Germinal center (tissue), 1 donor: ENCODE measurements around the gene RAPGEF1.
A peak's percentile ranks its signal among the peaks of the same experiment; 100 is the strongest.
"Not testable (repeated sequence)": the region's sequence is repeated elsewhere in the genome, so short reads cannot be mapped to it uniquely, and the experiment has no call there.

Experiments used
- DNase-seq: peaks from one replicate; pipeline ENCODE4 v3.0.0; 2012; ENCODE audit warnings: mixed read lengths, low spot score

RAPGEF1 gene

DNA sequence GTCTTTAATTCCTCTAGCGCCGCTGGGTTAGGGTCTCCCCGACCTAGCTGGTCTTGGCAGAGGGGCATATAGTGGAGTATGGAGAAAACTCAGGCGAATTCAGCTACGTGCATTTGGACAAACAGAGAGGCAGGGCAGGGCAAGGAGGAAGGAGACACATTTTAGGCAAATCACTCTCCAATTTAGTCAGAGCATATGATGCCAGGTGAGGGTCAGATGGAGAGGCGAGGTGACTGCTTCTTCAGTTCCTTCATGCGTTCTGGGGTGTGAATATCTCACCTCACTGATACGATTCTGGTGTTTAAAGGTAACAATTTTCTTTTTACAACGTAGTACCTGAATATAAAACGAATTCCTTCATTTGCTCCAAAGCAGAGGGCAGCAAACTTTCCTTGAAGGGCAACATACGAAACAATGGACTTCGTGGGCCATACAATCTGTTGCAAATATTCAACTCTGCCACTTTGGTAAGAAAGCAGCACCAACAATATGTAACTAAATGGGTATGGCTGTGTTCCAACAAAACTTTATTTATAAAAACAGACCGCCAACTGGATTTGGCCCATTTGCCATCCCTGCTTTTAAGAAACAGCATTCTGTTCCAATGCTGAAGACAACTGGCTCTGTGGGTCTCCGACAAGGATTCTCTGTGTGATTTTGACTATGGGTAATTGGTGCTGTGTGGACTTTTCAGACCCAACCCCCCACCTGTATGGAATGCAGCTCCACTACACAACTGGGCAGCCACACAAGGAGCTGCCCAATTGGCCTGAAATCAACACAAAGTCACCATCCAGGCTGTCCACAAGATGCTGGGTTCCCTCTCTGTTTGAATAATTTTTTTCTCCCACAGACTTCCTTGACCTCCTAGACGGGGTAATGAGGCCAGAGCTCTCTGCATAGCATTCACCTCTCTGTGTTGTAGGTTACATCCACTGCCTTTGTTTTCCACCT is 53.8 kb downstream of the RAPGEF1 start:
- DNase-seq, result peak; percentile 64

DNA sequence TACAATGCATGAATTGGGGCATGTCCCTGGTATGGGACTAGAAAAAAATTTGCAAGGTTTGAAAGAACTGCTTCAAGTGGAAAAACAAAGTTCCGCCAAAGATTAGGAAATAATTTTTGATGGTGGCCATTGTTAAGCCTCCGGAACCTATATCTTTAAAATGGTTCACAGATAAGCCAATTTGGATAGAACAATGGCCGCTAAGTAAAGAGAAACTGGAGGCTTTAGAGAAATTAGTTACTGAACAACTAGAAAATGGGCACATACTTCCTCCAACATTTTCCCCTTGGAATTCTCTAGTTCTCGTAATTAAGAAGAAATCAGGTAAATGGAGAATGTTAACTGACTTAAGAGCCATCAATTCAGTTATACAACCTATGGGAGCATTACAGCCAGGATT is 56.8 kb downstream of the RAPGEF1 start:
- not testable (repeated sequence) for DNase-seq

DNA sequence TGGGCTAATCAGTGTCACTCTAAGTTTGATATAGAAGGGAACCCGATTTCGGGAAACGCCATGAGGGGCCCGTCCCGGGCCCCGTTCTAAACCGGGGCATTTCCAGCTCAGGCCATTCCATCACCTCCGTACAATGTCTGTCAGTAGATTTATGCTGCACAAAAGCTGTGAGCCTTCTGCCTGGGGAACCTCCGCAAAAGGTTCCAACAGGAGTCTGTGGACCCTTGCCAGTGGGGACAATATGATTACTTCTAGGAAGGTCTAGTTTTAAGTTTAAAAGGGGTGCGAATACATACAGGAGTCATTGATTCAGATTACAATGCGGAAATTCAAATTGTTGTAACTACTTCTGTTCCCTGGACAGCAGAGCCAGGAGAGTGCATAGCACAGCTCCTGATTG is 57.6 kb downstream of the RAPGEF1 start:
- no peak for DNase-seq

DNA sequence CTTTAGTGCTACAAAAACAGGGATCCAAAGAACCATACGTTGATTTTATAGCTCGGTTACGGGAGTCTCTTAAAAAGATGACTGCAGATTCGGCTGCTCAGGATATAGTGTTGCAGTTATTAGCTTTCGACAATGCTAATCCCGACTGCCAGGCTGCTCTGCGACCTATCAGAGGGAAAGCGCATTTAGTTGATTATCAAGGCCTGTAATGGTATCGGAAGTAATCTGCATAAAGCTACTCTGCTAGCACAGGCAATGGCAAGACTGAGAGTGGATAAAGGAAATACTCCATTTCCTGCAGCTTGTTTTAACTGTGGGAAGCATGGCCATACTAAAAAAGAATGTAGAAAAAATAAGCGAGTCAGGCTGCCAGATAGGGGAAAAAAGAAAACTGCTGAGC is 58.0 kb downstream of the RAPGEF1 start:
- DNase-seq, result not testable (repeated sequence)

DNA sequence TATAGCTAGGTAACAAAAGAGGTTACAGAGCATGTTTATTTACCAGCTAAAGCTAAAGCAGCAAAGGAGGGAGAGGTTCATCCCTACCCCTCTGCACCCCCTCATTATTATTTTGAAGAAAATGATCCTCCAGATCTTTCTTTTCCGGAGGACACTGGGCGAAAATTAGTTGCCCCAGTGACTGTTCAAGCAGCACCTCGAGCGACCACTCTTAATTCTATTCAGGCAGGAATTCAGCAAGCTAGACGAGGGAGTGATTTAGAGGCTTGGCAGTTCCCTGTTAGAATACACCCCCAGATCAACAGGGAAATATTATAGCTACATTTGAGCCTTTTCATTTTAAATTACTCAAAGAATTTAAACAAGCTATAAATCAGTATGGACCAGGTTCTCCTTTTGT is 58.8 kb downstream of the RAPGEF1 start:
- not testable (repeated sequence) for DNase-seq

DNA sequence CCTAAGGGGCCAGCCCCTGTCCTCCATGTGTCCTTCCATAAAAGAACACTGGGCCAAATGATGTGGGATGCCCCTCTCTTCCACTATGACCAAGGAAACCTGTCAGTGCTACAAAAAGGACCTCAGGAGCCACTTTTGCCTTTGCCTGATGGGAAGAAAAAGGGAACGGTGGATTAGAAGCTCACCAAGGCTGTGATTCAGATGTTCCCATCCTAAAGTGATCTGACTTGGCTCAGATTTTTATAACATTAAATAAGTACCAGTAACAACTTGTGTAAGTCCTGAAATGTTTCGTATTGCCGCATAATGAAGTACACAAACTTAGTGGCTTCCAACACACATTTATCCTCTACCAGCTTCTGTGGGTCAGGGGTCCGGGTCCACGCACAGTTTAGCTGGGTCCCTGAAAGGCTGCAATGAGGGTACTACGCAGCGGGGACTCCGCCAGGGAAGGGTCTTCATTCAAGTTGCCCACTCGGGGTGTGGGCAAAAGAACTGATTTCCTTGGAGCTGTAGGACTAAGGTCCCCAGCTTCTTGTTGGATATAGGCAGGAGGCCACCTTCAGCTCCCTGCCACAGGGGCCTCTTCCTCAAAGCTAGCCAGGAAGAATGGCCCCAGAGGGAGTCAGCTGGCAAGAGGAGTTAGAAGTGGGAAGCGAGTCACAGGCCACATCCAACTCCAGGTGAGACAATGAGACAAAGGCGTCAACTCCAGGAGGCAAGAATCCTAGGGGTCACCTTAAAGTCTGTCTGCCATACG is 60.4 kb downstream of the RAPGEF1 start:
- no peak for DNase-seq

DNA sequence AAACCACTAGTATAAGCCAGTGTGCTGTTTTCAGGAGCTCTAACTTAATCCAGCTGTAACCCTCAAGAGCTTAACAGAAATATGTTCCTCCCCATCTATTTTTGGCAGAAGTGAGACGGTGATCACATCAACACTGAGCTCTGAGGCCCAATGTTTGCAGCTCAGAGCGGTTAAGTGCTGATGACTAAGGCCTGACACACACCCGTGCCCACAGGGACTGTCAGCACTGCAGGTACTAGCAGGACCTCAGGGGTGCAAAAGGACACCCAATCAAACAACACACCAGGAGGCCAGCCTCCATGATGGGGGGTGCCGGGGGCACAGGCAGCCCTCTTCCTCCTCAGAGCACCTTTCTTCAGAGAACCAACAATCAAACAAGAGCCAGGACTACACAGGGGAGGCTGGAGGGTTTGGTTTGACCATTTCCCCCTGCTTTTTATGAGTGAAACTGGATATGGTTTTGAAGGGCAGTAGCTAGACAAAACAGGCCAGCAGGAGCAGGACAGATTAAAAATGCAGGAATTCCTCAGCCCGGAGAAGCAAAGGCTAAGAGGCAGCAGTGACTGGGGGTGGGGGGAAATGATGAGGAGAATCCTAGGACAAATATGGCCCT is 61.3 kb downstream of the RAPGEF1 start:
- peak; percentile 88 for DNase-seq

DNA sequence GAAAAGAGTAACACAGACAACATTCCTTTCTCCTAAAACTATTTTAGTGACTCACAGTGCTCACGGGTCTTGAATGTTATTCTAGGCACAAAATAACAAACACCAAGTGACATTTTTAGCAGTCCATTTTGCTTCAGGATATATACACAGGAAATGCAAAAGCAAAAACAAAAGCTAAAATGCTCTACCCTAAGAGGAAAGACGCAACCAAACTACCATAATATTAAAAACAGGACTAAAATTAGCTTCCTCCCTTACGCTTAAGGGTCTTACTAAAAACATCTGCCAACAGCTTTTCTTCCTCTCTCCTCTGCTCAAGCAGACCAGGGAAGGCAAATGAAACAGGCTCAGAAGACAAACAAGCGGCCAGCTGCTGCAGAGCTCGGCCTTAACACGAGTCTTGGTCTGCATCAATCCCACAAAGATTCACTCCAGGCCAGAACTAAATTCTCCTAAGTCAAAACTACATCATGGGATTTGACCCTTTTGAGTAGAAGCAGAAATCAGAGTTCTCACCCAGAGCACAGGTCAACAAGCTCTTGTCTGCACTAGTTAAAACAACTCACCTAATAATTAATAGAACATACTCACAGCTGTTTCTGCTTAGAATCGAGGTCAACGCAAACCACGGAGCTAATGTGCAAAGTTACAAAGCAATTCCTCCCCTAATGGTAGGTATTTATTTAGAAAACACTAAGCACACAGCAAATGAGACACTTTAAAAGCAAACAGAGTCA is 62.3 kb downstream of the RAPGEF1 start:
- DNase-seq, result peak; percentile 74

DNA sequence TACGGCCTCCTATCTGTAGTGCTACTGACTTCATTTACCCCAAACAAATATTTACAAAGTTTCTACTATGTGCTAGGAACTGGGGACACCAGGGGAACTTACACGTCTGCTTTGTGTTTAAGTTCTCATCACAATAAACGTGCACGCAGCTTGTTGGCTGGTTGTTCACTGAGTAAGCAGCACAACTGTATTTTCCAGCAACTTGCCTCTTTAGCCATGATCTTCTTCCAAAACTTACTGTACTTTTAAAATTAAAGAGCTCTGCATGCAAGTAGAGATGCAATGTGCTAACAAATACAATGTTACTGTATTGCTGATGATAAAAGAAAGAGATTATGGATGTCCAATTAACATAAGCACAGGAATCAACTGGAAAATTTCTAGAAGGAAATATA is 62.8 kb downstream of the RAPGEF1 start:
- no peak for DNase-seq

DNA sequence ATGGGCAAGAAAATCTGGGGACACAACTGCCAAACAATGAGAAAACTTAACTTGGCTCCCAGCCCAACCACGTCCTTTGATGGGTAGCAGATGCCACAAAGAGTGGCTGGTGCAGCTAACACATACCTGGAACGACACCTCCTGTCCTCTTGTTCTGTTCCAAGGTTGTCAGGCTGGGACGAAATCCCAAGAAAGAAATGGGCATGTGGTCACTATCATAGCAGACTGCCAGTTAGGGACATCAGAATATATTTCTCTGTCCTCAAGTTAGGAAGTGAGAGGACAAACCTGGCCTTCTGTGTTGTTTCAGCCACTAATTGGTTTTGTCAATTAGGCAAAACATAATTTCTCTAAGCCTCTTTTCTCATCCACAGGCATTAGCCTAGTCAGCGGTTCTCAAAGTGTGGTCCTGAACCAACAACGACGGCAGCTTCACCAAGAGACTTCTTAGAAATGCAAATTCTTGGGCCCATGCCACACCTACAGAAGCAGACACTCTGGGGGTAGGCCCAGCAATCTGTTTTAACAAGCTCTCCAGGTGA is 63.4 kb downstream of the RAPGEF1 start:
- DNase-seq, result no peak

DNA sequence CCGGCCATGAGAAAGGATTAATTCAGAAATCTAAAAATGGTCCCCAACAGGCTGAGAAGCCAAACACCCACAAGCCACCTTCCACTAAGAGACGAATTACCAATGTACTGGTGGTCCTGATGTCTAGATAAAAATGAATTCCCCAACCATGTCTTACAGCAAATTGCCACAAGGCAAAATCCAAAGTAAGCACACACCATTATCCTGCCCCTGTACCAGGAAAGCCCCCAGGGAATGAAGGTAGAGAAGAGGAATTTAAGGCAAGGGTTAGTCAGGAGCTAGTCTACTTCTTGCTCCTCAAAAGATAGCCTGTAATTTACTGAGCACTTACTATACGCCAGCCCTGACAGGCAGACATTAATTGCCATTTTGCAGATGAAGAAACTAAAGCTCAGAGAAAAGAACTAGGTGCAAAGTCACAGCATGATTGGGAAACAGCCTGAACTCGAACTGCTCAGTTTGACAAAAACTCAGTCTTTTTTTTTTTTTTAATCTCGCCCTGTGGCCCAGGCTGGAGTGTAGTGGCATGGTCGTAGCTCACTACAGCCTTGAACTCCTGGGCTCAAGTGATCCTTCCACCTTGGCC is 64.3 kb downstream of the RAPGEF1 start:
- no peak for DNase-seq

DNA sequence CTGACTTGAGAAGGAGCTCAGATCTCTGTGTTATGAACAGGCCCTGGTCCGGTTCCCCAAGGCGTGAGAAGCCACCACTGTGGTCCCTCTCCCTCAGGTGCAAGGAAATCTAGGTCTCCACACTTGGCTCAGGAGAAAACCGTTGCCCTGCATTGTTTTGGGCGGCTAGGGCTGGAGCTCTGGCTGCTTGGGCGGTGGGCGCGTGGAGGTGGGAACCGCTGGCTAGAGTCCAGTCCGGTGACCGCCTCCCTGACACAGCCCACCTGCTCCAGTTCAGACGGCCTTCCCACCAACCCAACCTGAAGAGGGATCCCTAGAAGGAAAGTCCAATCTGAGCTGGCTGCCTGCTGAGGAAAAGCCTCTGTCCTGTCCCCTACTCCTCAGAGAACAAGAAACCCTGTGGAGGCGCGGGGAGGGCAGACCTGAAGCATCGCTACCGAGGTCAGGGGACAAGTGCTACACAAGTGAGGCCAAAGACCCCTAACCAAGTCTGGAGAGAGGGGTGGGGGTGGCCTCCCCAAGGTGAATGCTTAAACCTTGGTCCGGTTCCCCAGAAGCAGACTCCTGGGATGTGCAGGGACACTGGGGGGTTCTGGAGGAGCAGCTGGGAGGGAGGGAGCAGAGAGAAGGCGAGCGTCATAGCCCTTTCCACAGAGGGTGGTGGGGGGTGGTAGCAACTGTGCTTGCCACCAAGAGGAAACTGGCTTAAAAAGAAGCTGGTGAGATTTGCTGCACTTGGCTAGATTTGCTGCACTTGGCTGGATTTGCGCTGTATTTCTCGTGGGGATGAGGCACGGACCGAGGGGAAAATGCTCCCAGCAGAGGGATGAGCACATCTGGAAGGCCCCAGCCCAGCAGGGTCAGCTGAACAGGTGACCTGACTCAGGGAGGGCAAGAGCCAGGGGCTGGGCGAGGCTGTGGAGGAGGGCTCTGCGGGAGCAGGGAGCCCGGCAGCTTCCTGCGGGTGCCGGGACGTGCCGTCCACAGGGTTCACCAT is 65.2 kb downstream of the RAPGEF1 start:
- peak; percentile 42 for DNase-seq

DNA sequence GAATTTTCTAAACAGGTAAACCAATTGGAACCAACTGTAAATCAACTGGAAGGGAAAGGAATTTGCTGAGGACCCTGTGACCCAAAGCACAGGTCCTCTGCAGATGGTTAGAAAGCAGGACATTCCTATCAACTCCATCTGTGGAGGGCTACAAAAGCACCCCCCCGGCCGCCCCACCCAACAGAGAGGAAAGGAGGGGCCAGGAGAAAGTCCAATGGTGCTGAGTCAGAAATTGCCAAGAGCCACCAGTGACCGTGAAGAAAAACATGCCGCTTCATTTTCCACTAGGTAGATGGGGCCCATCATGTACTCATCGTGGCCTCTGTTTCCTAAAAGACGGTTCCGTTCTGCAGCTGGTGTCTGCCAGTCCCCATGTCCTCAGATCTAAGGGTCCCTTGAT is 66.3 kb downstream of the RAPGEF1 start:
- no peak for DNase-seq

DNA sequence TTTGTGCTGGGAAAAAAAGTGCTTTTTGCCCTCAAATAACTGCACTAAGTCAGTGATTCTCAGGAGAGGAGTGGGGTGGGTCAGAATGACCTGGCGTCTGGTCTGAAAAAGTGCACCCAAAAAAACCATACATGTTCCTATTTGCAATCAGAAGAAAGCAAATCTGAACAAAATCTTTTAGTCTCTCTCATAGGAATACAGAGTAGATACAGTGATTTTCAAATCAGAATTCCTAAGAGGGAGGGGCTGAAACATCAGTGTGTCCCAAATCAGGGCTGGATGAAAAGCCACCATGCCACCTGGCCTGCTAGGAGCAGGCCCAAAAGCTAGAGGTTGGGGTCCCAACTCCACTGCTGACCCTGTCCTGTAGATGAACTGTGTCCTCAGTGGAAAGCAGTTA is 66.8 kb downstream of the RAPGEF1 start:
- DNase-seq, result no peak

DNA sequence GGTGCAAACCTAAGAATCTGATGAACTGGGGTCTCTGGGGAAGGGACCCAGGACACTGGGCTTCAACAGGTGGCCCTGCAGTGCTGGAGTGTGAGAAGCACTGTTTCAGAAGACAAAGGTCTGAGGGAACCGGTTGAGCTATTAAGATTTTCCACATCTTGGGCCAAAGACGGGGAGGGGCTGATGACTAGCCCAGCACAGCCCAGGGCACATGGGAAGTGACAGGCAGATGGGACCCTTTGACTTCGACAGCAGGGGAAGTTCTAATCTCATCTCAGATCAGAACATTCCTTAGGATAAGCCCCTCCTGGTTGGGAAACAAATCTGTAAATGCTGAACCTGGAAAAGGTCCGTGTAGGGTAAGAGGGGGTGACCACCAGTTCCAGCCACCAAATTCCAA is 67.4 kb downstream of the RAPGEF1 start:
- no peak for DNase-seq

DNA sequence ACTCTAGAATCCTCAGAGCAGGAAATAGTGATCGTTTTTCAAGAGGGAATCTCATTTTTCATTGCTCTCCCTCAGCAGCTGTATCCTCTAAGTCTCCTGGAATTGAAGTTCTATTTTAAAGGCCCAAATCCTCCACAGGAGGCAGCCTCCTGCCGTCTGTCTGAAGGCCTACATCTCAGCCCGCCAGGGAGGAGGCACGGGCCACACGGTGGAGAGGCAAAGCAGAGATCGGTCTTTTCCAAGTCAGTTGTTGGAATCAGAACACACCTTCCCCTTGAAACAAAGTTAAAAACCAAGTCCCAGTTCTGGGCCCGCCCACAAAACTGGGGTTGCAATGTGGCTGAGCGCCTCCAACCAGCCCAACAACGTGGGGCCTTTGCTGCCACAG is 68.7 kb downstream of the RAPGEF1 start:
- no peak for DNase-seq

DNA sequence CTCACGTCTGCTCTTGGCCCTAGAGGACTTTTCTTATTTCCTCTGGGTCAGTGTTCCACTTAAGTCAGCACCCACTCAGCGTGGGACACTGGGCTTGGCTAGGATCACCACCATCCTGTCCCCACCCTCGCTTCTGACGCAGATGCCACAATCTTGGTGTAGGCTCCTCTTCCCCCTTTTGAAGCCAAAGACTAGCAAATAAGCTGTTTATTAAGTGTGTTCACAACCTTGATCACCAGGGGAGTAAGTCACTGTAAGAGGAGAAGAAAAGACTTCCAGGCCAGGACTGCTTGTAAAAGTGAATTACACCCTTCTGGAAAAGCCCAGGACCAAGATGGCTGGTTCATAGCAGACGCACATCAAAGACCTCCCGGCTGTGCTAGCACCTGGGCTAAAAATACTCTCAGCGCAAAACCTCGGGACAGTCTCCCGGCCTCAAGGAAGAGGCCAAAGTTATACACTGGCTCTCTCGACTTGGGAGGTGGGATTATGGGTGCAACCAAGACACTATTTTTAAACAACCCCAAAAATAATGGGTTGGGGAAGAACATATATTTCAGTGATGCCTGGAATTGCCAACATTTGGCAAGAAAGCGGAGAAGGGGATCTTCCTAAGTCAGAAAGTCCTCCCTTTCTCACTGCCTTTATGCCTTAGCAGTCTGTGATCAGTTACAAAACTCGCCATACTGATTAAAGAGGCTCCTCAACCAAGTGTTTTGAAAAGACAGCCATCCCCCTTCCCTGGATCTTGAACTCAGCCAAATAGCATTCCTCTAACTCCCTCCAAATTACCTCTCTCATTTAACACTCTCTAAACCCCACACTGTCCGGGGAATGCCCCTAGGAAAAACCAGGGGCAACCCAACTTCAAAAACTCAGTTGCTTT is 69.4 kb downstream of the RAPGEF1 start:
- peak; percentile 47 for DNase-seq

DNA sequence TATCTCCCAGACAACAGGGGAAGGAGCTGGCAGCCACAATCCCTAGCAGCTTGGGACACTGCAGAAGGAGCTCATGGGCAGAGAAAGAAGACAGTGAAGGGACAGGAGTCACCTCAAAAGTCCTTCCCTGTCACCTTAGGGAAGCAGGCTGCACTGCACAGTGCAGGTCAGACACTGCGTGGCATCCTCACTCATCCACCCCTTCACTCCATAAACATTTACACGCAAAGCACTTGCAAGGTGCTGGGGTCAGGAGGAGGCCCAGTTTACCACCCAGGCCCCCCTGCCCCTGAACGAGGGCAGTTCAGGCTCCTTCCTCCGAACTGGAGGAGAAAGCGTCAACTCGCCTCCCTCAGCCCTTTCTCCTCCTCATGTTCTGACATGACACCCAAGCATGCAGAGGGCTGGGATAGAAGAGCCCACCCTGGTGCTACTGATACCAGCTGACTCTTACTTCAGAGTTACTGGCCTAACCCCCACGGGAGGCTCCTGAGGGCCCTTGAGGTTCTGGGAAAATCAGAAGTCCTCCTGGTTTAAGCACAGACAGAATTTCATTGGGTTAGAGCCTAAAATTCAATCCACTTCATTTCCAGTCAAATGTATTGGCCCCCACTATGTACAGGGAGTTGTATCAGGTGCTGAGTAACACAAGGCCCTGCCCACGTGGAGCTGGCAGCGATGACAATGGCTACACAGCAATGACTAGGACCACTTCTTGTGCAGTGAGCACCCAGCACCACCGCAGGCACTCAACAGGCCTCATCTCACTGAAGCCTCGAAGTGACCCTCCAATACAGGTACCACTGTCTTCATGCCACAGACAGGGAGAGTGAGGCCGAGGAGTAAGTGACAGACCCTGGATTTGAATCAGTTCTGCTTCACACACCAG is 70.4 kb downstream of the RAPGEF1 start:
- DNase-seq, result no peak
